Transverse colon (tissue), 4 donors: ENCODE data around the gene SORCS3. TPM values are rescaled to one million over a fixed set of nuclear protein-coding genes. Genes with fewer than 3 reads are reported as not detected.

Experiments
- DNase-seq: peaks from one replicate; pipeline ENCODE4 v3.0.0-alpha.2; 2019
- H3K27ac ChIP-seq, 4 donors: fragments of 200-600 bp; sonication (generic); 2 replicates each; pipeline ENCODE4 v1.5.1; 2016 to 2018; ENCODE audit warnings: inconsistent platforms in 4 of 4
- H3K27me3 ChIP-seq: fragments of 200-600 bp; sonication (generic); 2 replicates; pipeline ENCODE4 v1.5.1; 2017; ENCODE audit warnings: inconsistent platforms
- H3K36me3 ChIP-seq, 4 donors: fragments of 200-600 bp; sonication (generic); 2 replicates each; pipeline ENCODE4 v1.5.1; 2017 to 2019; ENCODE audit warnings: inconsistent platforms in 4 of 4
- H3K4me1 ChIP-seq, 4 donors: fragments of 200-600 bp; sonication (generic); 2 replicates each; pipeline ENCODE4 v1.5.1; 2017 to 2020; ENCODE audit warnings: inconsistent platforms in 4 of 4
- H3K4me3 ChIP-seq, 4 donors: fragments of 200-600 bp; sonication (generic); 1 replicate in 1 of 4; 2 replicates in 3 of 4; pipeline versions ENCODE4 v1.5.1 to v1.6.1; 2017 to 2019; ENCODE audit warnings: inconsistent platforms in 4 of 4
- H3K9me3 ChIP-seq, 2 donors: fragments of 200-600 bp; sonication (generic); 2 replicates each; pipeline ENCODE4 v1.5.1; 2017 to 2019; ENCODE audit warnings: inconsistent platforms in 2 of 2
- CTCF ChIP-seq, 5 experiments: fragments of 200-600 bp in 3 of 5; fragments of 450-650 bp in 2 of 5; sonication (generic) in 3 of 5; IDR thresholded peaks; 1 replicate in 2 of 5; 2 replicates in 3 of 5; pipeline ENCODE4 v1.5.1; 2016 to 2017; ENCODE audit warnings: antibody characterized with exemption in 5 of 5, inconsistent platforms in 3 of 5, mild to moderate bottlenecking in 2 of 5, moderate library complexity in 1 of 5
- EP300 ChIP-seq: sonication (generic); formaldehyde crosslinking; IDR thresholded peaks from one replicate; pipeline ENCODE4 v1.6.1; 2017; ENCODE audit warnings: antibody characterized with exemption, low read depth
- POLR2A ChIP-seq: fragments of 450-650 bp; IDR thresholded peaks from one replicate; pipeline ENCODE4 v1.6.1; 2016; ENCODE audit warnings: antibody characterized with exemption, mild to moderate bottlenecking, moderate library complexity
- POLR2AphosphoS5 ChIP-seq, 3 donors: sonication (generic); formaldehyde crosslinking; IDR thresholded peaks; one replicate each; pipeline ENCODE4 v1.6.1; 2016; ENCODE audit warnings: antibody characterized with exemption in 3 of 3
- WGBS, 2 donors: methylation state at CpG; one replicate each; pipeline ENCODE4 v1.1.5; 2018; ENCODE audit warnings: low coverage in 1 of 2; 5-methylcytosine and 5-hydroxymethylcytosine counted together
- in situ Hi-C, 4 donors: fragments of 200-750 bp; cut with MboI; loops; one replicate each; pipeline versions ENCODE4 v1.15.0 to v1.15.1; 2017; ENCODE audit warnings: low sequenced_read_pairs in 3 of 4, low pct_ligation_motif_present in 1 of 4, low pct_unique_long_range_greater_than_20kb in 1 of 4
- intact Hi-C: fragments of 100-400 bp; cut with DNase I; formaldehyde crosslinking; loops from one replicate; pipeline ENCODE4 v1.15.1; 2023; ENCODE audit warnings: low total_unique reads
- total RNA-seq, 4 donors: library from RNA; depleted of rRNA; stranded (reverse); fragments of >200 nt; gene quantifications; one replicate each; pipeline ENCODE4 v1.1.0, GENCODE V29; 2016

The SORCS3 gene
- total RNA-seq, 4 donors from 2014 or later: 0.14 to 0.32 TPM; not detected in 2

GRCh38 chr10:105128111-105128510 is 487.0 kb downstream of the SORCS3 start:
- Histone ChIP-seq H3K27me3 (no peaks in the 10 kb centered on the region), H3K4me1 (no peaks in the 10 kb centered on the region), H3K4me3 (no peak overlapping the region), H3K27ac (no peak overlapping the region), H3K9me3 (no peaks in the 10 kb centered on the region), H3K36me3 (no peaks in the 10 kb centered on the region)
- intact Hi-C loops: no loop called here
- in situ Hi-C loops: no loop called here
- no peak for TF ChIP-seq CTCF (IDR thresholded peaks at IDR 0.05)
- TF ChIP-seq EP300: no peak
- TF ChIP-seq POLR2A: no peak
- TF ChIP-seq POLR2AphosphoS5 (IDR thresholded peaks at IDR 0.05): no peak
- WGBS, 2 donors: 83 to 90% methylated on average over 2 to 4 of the region's 4 CpGs
- no peak for DNase-seq

- intact Hi-C loops (no loop called here), in situ Hi-C loops (no loop called here)
- Histone ChIP-seq H3K9me3 (no peaks in the 10 kb centered on the region), H3K36me3 (no peaks in the 10 kb centered on the region), H3K27ac (no peak overlapping the region), H3K4me1 (no peaks in the 10 kb centered on the region), H3K4me3 (no peak overlapping the region), H3K27me3 (no peaks in the 10 kb centered on the region)
- 74% methylated on average over 3 of the region's 3 CpGs; no CpG with 5 or more reads in 1 of the 2 donors for WGBS, 2 donors
- TF ChIP-seq POLR2AphosphoS5 (IDR thresholded peaks at IDR 0.05) (no peak), CTCF (IDR thresholded peaks at IDR 0.05) (no peak), POLR2A (no peak), EP300 (no peak)
- no peak for DNase-seq
Observed at GRCh38 chr10:105138358-105138757, 497.3 kb downstream of the SORCS3 start.

- Histone ChIP-seq H3K27ac (no peak overlapping the region), H3K36me3 (no peaks in the 10 kb centered on the region), H3K9me3 (no peaks in the 10 kb centered on the region), H3K27me3 (no peaks in the 10 kb centered on the region), H3K4me3 (no peak overlapping the region), H3K4me1 (no peaks in the 10 kb centered on the region)
- in situ Hi-C loops (no loop called here), intact Hi-C loops (no loop called here)
- no peak for DNase-seq
- no peak for TF ChIP-seq POLR2AphosphoS5 (IDR thresholded peaks at IDR 0.05)
- no peak for TF ChIP-seq EP300
- WGBS, 2 donors: 67 to 71% methylated on average over 3 to 6 of the region's 6 CpGs
Observed at GRCh38 chr10:105139363-105139896, 498.3 kb downstream of the SORCS3 start.

GRCh38 chr10:105140600-105140999 is 499.5 kb downstream of the SORCS3 start:
- no peak for DNase-seq
- no peaks in the 10 kb centered on the region for H3K4me1 ChIP-seq
- no peak overlapping the region for H3K4me3 ChIP-seq
- no peaks in the 10 kb centered on the region for H3K9me3 ChIP-seq
- WGBS, 2 donors: 78 to 87% methylated on average over 3 of the region's 3 CpGs
- in situ Hi-C loops: no loop called here
- no peak overlapping the region for H3K27ac ChIP-seq
- H3K36me3 ChIP-seq: no peaks in the 10 kb centered on the region
- no peak for TF ChIP-seq POLR2A
- TF ChIP-seq EP300: no peak
- no peak for TF ChIP-seq POLR2AphosphoS5 (IDR thresholded peaks at IDR 0.05)
- TF ChIP-seq CTCF (IDR thresholded peaks at IDR 0.05): no peak
- no peaks in the 10 kb centered on the region for H3K27me3 ChIP-seq
- intact Hi-C loops: no loop called here

- 47 to 62% methylated on average over 2 of the region's 2 CpGs for whole genome bisulfite sequencing, 2 donors
- Histone ChIP-seq H3K4me3 (no peak overlapping the region), H3K27me3 (no peaks in the 10 kb centered on the region), H3K9me3 (no peaks in the 10 kb centered on the region), H3K4me1 (no peaks in the 10 kb centered on the region), H3K27ac (no peak overlapping the region), H3K36me3 (no peaks in the 10 kb centered on the region)
- no peak for DNase-seq
- TF ChIP-seq POLR2A (no peak), EP300 (no peak), CTCF (IDR thresholded peaks at IDR 0.05) (no peak), POLR2AphosphoS5 (IDR thresholded peaks at IDR 0.05) (no peak)
- intact Hi-C loops: no loop called here
- in situ Hi-C loops: no loop called here
Observed at GRCh38 chr10:105145711-105146110, 504.6 kb downstream of the SORCS3 start.
